Osteoblast (primary cell): ENCODE measurements around the gene ZNF507. TPM values are rescaled to one million over a fixed set of nuclear protein-coding genes. Genes with fewer than 3 reads are reported as not detected.
"Not testable (repeated sequence)": the region's sequence is repeated elsewhere in the genome, so short reads cannot be mapped to it uniquely, and the experiment has no call there.

Experiments
- DNase-seq: peaks from one replicate; pipeline ENCODE4 v3.0.0; 2011; ENCODE audit warnings: low spot score, mixed read lengths; ENCODE audit not compliant: insufficient read length; ENCODE audit errors: missing footprints
- H2AFZ ChIP-seq: 2 replicates; pipeline ENCODE4 v1.6.0; 2011; ENCODE audit warnings: mild to moderate bottlenecking, low read length
- H3K27ac ChIP-seq: 2 replicates; pipeline ENCODE4 v1.5.1; 2011; ENCODE audit warnings: mild to moderate bottlenecking, low read depth, low read length, moderate library complexity
- H3K27me3 ChIP-seq: 2 replicates; pipeline ENCODE4 v1.6.0; 2012; ENCODE audit warnings: mild to moderate bottlenecking, control low read depth, inconsistent platforms, low read length, moderate library complexity; ENCODE audit not compliant: insufficient read depth
- H3K36me3 ChIP-seq: 2 replicates; pipeline ENCODE4 v1.5.1; 2011; ENCODE audit warnings: mild to moderate bottlenecking, low read length, control low read depth, moderate library complexity; ENCODE audit not compliant: insufficient read depth
- H3K4me1 ChIP-seq: 2 replicates; pipeline ENCODE4 v1.5.1; 2011; ENCODE audit warnings: mild to moderate bottlenecking, low read length, control low read depth, moderate library complexity; ENCODE audit not compliant: insufficient read depth
- H3K4me2 ChIP-seq: 2 replicates; pipeline ENCODE4 v1.6.0; 2011; ENCODE audit warnings: mild to moderate bottlenecking, low read length; ENCODE audit not compliant: insufficient read depth
- H3K4me3 ChIP-seq: fragments of 200-600 bp; sonication (generic); 3 replicates; pipeline ENCODE4 v1.5.1; 2012; ENCODE audit warnings: mild to moderate bottlenecking, low read length, inconsistent platforms; ENCODE audit not compliant: insufficient read depth
- H3K79me2 ChIP-seq: 2 replicates; pipeline ENCODE4 v1.6.0; 2012; ENCODE audit warnings: mild to moderate bottlenecking, low read length, control low read depth, inconsistent platforms; ENCODE audit not compliant: insufficient read depth
- H3K9me3 ChIP-seq: 2 replicates; pipeline ENCODE4 v1.5.1; 2011; ENCODE audit warnings: low read depth, low read length, control low read depth
- H4K20me1 ChIP-seq: 2 replicates; pipeline ENCODE4 v1.6.0; 2012; ENCODE audit warnings: mild to moderate bottlenecking, low read length, control low read depth; ENCODE audit not compliant: insufficient read depth
- CTCF ChIP-seq: IDR thresholded peaks from 2 replicates; pipeline ENCODE4 v1.5.1; 2011; ENCODE audit warnings: mild to moderate bottlenecking, low read depth, low read length, moderate library complexity; ENCODE audit errors: extremely low read depth
- total RNA-seq: library from RNA; depleted of rRNA; stranded (reverse); fragments of >200 nt; gene quantifications from 2 replicates; pipeline ENCODE4 v1.2.3, GENCODE V29; 2012

The ZNF507 gene
- total RNA-seq, 1 donor, result 13.0 TPM

GRCh38 chr19:32418155-32418554 lies 72.7 kb downstream of the ZNF507 start:
- Histone ChIP-seq H3K27me3 (no peaks in the 10 kb centered on the region), H3K4me3 (no peak overlapping the region), H3K9me3 (no peaks in the 10 kb centered on the region), H3K27ac (no peak overlapping the region), H4K20me1 (no peaks in the 10 kb centered on the region), H3K4me1 (no peaks in the 10 kb centered on the region), H3K36me3 (peaks cover 14% of the 10 kb centered on the region), H3K79me2 (no peaks in the 10 kb centered on the region), H3K4me2 (no peak overlapping the region), H2AFZ (no peak overlapping the region)
- TF ChIP-seq CTCF, result no peak
- no peak for DNase-seq

DNA sequence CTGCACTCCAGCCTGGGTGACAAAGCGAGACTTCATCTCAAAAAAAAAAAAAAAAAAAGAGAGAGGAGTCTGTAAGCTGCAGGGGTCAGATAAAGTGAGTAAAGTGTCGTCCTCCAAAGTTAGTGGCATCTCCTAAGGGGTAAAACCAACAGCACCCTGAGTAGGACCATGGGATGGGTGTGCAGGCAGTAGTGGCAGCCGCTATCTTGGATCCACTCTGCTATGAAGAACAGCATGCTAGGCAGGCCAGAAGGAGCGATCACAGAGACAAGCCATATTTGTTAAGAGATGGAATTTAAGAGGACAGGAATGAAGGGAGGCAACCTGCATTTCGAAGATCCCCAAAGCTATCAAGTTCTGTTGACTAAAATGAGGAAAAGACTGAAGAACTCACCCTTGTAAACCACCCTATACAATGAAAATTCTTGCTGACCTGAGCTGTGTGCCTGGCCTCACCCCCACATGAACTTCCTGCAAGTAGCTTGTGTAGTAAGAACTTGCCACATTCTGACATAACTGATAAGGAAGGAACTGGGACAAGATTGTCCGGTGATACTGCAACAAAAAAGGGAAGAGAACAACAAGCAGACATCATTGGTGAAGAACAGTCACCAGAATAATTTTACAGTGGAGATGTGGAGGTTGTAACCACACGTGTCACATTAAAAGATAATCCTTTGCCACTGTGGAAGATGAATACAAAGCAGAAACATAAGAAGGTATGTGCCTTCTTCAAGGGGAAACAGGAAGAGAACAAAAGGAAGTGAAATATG lies 76.4 kb downstream of the ZNF507 start:
- Histone ChIP-seq H3K27me3 (no peaks in the 10 kb centered on the region), H3K4me1 (no peaks in the 10 kb centered on the region), H3K4me3 (no peak overlapping the region), H3K9me3 (no peaks in the 10 kb centered on the region), H3K4me2 (no peak overlapping the region), H4K20me1 (no peaks in the 10 kb centered on the region), H3K79me2 (no peaks in the 10 kb centered on the region), H3K36me3 (peaks cover 4% of the 10 kb centered on the region), H3K27ac (no peak overlapping the region), H2AFZ (no peak overlapping the region)
- TF ChIP-seq CTCF, result no peak
- DNase-seq, result no peak

GRCh38 chr19:32422435-32422834 lies 77.0 kb downstream of the ZNF507 start:
- TF ChIP-seq CTCF, result no peak
- Histone ChIP-seq H2AFZ (no peak overlapping the region), H4K20me1 (no peaks in the 10 kb centered on the region), H3K79me2 (no peaks in the 10 kb centered on the region), H3K36me3 (peaks cover 2% of the 10 kb centered on the region), H3K4me1 (no peaks in the 10 kb centered on the region), H3K4me2 (no peak overlapping the region), H3K27ac (no peak overlapping the region), H3K27me3 (no peaks in the 10 kb centered on the region), H3K4me3 (no peak overlapping the region), H3K9me3 (no peaks in the 10 kb centered on the region)
- no peak for DNase-seq

- H3K36me3 ChIP-seq, H3K9me3 ChIP-seq, H3K79me2 ChIP-seq, DNase-seq, H3K27me3 ChIP-seq, H3K4me2 ChIP-seq, H4K20me1 ChIP-seq, H3K27ac ChIP-seq, H3K4me3 ChIP-seq, H3K4me1 ChIP-seq, H2AFZ ChIP-seq: not testable (repeated sequence)
Measured at GRCh38 chr19:32423944-32424343, 78.5 kb downstream of the ZNF507 start.
